ENCODE results near the gene MB. TPM values are rescaled to one million over a fixed set of nuclear protein-coding genes. Genes with fewer than 3 reads are reported as not detected.

Gene MB
- total RNA-seq, 4 donors from 2014 or later, result 2.2 to 23.4 (median 9.6) TPM

DNA sequence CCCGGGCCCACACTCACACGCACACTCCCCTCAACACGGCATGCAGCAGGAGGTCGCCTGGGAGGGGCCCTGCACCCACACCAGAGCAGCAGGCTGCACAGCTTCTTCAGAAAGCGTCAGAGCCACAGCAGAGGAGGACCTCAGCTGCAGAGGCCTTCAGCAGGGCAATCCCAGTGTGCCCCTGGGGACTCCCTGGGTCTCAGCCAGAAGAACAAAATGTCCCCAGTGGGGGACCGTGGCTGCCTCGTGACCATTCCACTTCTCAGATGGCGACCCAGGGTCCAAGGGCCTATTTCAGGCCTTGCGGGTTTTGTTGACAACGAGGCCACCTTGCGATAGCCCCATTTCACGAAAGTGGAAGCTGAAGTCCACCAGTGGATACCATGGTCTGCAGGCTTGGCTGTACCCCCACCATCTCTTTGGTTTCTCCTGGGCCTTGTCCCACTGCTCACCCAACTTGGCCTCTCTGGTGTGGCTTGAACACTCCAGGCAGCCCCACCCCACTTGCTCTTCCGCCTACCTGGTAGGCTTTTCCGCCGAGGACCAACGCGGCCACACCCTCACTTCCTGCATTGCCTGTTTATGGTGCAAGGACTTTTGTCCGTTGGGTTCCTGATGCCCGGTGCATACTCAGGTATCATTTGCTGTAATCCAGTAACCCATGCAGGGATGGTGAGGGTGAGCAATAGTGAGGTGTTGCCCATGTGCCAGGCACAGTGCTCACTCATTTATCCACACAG, 38.1 kb downstream of the MB start:
- no peak for DNase-seq (ENCODE audit: low spot score in 2 of 2)
- no peak overlapping the region for H3K4me3 ChIP-seq (ENCODE audit: low read depth, poor library complexity, severe bottlenecking)
- intact Hi-C loops (cut with DNase I; ENCODE audit: low total_unique reads), result loop anchor here (5.0 kb wide), 1 partner anchor 147 kb away; no protein-coding TSS in a partner anchor
- WGBS, 2 donors, result 80 to 89% methylated on average over 19 of the region's 19 CpGs
- TF ChIP-seq POLR2A (IDR thresholded peaks at IDR 0.05), result no peak
- TF ChIP-seq, protein P1, sequence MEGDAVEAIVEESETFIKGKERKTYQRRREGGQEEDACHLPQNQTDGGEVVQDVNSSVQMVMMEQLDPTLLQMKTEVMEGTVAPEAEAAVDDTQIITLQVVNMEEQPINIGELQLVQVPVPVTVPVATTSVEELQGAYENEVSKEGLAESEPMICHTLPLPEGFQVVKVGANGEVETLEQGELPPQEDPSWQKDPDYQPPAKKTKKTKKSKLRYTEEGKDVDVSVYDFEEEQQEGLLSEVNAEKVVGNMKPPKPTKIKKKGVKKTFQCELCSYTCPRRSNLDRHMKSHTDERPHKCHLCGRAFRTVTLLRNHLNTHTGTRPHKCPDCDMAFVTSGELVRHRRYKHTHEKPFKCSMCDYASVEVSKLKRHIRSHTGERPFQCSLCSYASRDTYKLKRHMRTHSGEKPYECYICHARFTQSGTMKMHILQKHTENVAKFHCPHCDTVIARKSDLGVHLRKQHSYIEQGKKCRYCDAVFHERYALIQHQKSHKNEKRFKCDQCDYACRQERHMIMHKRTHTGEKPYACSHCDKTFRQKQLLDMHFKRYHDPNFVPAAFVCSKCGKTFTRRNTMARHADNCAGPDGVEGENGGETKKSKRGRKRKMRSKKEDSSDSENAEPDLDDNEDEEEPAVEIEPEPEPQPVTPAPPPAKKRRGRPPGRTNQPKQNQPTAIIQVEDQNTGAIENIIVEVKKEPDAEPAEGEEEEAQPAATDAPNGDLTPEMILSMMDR (IDR thresholded peaks at IDR 0.05), result no peak

DNA sequence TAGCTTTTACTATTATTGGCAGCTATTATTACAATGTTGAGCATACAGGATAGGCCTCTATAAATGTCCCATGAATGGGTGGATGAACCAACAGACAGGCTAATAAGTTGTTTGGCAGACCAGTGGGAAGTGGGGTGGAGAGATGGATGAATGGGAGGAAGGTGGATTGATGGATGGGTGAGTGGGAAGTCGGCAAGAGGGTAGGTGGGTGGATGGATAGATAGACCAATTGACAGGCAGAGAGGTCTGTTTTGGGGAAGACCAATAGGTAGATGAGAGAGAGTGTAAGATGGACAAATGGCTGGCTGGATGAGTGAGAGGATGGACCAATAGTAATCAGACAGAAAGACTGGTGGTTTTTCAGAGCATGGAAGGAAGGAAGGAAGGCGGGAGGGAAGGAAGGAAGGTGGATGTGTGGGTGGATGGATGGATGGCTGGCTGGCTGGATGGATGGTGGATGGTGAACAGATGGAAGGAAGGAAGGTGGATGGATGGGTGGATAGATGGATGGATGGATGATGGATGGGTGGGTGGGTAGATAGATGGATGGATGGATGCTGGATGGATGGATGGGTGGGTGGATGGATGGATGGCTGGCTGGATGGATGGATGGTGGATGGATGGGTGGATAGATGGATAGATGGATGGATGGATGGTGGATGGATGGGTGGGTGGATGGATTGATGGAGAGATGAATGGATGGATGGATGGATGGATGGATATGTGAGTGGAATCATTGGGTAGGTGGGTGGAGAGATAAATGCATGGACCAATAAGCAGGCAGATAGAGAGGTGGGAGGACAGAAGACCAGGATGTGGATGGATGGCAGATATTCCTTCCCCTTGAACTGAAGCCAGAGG, 39.1 kb downstream of the MB start:
- WGBS, 2 donors, result 88 to 95% methylated on average over 2 of the region's 2 CpGs

DNA sequence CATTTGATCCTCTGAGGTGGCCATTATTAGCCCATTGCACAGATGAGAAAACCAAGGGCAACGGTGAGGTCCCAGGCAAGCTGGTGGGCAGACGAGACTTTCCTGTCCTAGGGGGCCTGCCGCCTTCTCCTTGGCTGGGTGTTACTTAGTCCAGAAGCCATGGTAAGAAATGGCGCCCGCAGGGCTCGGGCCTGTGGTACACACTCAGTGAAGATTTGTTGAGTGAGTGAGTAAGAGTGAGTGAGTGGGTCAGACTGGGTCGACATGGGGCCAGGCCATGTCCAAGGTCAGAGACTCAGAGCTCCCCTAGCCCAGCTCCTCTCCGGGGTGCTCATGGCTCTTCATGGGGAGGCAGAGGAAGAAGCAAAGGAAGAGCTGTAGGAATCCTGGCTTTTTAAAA, 40.5 kb downstream of the MB start:
- intact Hi-C loops (cut with DNase I; ENCODE audit: low total_unique reads), result loop anchor here (5.0 kb wide), 1 partner anchor 144 kb away; no protein-coding TSS in a partner anchor
- H3K4me3 ChIP-seq (ENCODE audit: low read depth, poor library complexity, severe bottlenecking), result no peak overlapping the region
- 86 to 91% methylated on average over 8 of the region's 8 CpGs for WGBS, 2 donors

More for the DNA sequence above, 39.1 kb downstream of the MB start:
- intact Hi-C loops (cut with DNase I; ENCODE audit: low total_unique reads), result loop anchor here (5.0 kb wide), 1 partner anchor 146 kb away; no protein-coding TSS in a partner anchor
- no peak for DNase-seq (ENCODE audit: low spot score in 2 of 2)
- no peak for TF ChIP-seq POLR2A (IDR thresholded peaks at IDR 0.05)
- TF ChIP-seq, protein P1 (IDR thresholded peaks at IDR 0.05), result no peak
- no peak overlapping the region for H3K4me3 ChIP-seq (ENCODE audit: low read depth, poor library complexity, severe bottlenecking)

DNA sequence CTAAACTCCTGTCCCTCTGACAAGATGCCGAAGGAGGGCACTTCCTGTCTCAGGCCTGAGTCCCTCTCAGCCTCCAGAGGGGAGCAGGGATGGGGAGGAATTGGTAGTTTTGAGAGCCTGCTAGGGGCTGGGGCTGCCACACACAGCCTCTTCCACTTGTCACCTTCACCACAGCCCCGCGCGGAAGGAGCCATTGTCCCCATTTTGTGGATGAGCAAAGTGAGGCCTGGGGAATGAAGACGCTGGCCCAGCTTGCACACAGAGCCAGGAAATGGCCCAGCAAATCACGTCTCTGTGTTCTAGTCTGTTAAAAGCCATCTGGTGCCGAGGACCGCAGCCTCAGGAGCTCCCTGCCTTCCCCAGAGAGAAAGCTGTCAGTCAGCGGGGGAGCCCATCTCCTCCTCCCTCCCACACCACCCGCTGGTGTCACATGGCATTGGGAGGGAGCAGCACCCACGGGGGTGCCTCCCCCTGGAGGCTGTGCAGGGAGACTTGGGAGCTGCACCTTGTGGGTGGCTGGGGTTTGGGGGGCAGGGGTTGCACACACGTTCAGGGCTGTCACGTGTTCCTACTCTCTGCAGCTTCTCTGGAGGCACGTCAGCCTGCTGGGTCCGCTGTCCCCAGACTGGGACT, 41.9 kb downstream of the MB start:
- H3K4me3 ChIP-seq (ENCODE audit: low read depth, poor library complexity, severe bottlenecking), result no peak overlapping the region
- TF ChIP-seq POLR2A (IDR thresholded peaks at IDR 0.05), result no peak
- TF ChIP-seq, protein P1 (IDR thresholded peaks at IDR 0.05), result no peak
- intact Hi-C loops (cut with DNase I; ENCODE audit: low total_unique reads), result loop anchor here (5.0 kb wide), 1 partner anchor 143 kb away; no protein-coding TSS in a partner anchor
- 50 to 72% methylated on average over 13 to 15 of the region's 15 CpGs for WGBS, 2 donors
- no peak for DNase-seq (ENCODE audit: low spot score in 2 of 2)

More for the DNA sequence above, 40.5 kb downstream of the MB start:
- no peak for DNase-seq (ENCODE audit: low spot score in 2 of 2)
- TF ChIP-seq POLR2A (IDR thresholded peaks at IDR 0.05), result no peak
- TF ChIP-seq, protein P1 (IDR thresholded peaks at IDR 0.05), result no peak

DNA sequence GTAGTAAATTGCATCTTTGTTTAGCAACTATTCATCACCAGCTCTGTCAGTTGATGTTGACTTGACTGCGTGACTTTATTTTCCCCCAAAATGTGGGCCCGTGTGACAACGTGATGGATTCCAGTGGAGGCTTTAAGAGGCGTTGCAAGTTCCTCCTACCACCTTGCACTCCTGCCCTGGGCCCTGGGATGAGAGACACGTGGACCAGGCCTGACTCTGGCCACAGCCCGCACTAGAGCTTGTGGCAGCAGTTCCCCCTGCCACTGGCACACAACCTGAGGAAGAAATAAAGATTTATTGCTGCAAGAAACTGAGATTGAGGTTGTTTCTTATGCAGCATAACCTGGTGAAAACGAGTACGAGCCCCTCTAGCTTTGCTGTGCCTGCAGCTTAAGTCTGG, 44.6 kb downstream of the MB start:
- no peak overlapping the region for H3K4me3 ChIP-seq (ENCODE audit: low read depth, poor library complexity, severe bottlenecking)
- no peak for TF ChIP-seq POLR2A (IDR thresholded peaks at IDR 0.05)
- TF ChIP-seq, protein P1 (IDR thresholded peaks at IDR 0.05), result no peak
- WGBS, 2 donors, result 84 to 88% methylated on average over 8 of the region's 8 CpGs
- no peak for DNase-seq (ENCODE audit: low spot score in 2 of 2)
- intact Hi-C loops (cut with DNase I; ENCODE audit: low total_unique reads), result no loop called here

Measured in lower leg skin (tissue), 4 donors.